HG02763 (cell line): Measurements from ENCODE around the gene ELP1.

Source experiments
- ATAC-seq: cut with Tn5 transposase; IDR thresholded peaks from one replicate; pipeline ENCODE4 v1.9.1; 2021; ENCODE audit warnings: mild to moderate bottlenecking, moderate library complexity; ENCODE audit not compliant: unreplicated experiment

The ELP1 gene

GRCh38 chr9:108832179-108832500, 101.8 kb downstream of the ELP1 start:
- ATAC-seq = no peak

DNA sequence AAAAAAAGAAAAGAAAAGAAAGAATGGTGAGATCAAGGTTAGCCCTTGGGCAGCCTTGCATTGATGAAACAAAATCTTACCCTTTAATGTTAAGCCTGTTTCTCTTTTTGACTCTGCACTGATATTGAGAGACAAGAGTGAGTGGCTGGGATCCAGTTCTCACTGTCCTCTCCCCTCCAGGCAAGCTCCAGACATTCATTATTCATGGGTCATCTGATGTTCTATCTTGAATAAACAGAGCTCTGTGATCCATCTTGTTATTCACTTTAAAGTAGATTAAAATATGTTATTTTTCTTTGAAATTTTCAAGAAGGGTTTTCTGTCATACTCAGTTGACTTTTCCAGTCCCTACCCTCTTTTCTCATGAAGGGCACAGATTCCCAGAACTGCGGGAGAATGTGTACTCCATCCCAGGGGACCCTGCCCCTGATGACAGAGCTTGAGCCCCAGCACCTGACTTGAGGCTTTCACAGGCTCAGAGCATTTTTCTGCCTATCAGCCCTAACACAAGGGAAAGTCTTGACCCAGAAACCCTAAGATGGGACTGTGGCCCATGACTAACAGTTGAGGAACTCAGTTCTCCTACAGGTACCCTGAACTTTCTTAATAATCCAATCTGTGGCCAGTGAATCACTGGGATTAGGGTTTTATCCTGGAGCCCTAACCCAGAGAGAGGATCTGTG, 102.3 kb downstream of the ELP1 start:
- no peak for ATAC-seq

GRCh38 chr9:108830272-108830671, 103.7 kb downstream of the ELP1 start:
- no peak for ATAC-seq

- ATAC-seq = no peak
Measured at GRCh38 chr9:108823829-108824228, 110.1 kb downstream of the ELP1 start.
